Superior temporal gyrus (tissue), 1 donor: ENCODE measurements around the gene BHLHE40.

ENCODE experiments used
- DNase-seq: peaks from one replicate; pipeline ENCODE4 v3.0.0-alpha.2; 2016; ENCODE audit errors: extremely low spot score

BHLHE40 gene

DNA sequence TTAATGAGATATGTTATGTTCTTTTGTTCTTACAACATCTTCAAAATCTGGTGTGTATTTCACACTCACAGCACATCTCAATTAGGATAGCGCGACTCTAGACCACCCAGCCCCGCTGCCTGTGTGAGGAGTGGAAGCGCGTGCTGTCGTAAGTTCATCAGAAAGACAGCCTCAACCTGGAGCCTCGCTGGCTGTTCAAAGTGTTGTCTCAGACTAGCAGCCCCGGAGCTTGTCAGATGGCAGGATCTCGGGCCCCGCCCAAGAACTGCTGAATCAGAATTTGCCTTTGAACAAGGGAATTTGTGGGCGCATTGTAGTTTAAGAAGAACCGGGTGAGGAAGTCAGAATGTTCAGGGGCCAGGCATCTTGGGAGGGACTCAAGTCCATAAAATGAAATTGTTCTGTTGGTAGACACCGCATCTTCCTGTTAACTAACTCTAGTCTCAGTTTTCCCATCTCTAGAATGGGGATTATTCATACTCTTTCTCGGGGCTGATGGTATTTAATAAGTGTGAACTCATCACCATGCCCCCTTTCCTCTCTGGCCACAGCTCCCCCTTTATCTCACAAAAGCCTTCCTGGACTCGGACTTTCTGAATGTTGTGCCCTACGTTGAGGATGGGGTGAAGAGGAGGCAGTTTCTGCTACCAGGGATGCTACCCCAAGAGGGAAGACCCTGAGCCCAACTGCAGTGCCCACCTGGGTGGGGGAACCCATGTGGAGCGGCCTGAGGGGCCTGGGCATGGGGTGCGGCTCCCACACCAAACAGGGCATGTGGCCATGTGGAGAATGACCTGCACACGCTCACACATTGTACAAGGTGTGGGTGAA lies 40.4 kb downstream of the BHLHE40 start:
- no peak for DNase-seq

DNA sequence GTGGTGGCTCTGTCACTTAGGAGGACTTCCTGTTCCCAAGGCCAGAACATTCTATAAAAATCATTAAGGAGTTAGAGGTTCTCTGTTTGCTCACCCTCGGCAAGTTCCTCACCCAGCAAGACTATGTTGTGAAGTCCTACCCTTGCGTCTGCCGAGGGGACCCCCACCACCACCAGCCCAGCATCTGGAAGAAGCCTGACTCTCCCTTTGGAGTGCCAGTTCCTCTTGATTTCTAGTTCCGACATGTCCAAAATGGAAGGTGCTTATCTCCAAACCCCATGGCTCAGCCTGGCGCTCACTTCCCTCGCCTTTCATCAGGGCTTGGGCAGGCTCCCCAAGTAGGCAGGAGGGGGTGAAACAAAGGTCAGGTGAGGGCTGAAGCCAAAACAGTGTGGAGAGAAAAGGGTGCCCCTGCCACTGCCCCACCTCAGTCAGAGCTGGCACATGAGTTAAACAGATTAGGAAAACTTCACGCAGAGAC lies 41.0 kb downstream of the BHLHE40 start:
- DNase-seq: no peak

DNA sequence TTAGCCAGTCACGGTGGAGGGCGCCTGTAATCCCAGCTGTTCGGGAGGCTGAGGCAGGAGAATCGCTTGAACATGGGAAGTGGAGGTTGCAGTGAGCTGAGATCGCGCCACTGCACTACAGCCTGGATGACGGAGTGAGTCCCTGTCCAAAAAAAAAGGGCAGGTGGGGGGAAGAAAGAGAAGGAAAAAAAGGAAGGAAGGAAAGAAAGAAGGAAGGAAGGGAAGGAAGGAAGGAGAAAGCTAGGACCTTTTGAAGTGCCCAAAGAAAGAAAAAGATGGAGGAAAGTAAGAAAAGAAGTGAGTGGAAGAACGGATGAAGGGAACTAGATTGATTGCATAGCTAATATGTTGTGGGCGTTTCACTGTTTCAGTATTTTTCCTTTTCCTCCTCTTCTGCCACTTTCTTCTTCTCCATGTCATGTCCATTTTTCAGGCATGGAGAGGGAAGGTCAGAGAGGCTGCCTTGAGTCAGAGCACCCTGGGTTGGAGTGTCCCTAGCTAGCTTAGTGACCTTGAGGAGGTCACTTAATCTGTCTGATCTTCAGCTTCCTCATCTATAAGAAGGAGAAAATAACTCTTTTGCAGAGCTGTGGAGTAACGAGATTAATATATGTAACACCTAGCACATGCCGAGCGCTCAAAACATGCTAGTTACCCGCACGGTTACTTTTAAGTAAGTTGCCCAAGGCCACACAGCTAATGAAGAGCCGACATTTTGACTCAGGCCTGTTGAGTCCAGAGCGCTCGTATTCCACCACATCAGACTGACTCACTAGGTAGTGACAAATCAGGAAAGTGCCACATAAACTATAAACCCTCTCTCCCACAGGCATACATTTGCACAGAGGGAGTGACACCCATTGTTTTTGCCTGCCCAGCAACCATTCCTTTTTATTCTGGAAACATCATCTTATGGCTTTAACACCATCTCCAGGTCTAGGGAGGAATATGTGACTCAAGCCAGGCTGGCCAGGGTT lies 42.2 kb downstream of the BHLHE40 start:
- DNase-seq: no peak

DNA sequence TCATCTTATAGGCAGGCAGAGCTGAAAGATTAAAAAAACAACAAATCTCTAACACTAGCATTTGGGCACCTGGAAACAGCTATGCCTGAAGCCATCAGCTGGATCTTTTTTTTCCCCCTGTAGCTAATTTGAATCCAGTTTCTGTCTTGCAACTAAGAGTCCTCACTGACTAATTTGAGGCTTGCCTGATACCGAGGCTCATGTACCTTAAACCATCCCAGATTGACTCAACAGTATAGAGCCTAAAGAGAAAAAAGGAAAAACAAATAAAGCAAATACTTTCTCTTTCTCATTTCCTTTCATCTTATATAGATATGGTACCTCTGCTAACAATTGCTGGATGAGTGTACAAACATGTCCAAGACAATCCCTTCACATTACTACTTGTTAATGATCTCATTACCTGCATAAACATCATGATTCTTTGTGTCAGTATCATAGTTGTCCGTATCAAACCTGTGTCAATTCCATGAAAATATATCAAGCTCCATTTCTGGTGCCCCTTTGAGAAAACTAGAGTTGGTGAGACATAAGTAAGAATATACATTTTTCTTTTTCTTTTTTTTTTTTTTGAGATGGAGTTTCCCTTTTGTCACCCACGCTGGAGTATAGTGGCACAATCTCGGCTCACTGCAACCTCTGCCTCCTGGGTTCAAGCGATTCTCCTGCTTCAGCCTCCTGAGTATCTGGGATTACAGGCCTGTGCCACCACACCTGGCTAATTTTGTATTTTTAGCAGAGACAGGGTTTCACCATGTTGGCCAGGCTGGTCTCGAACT lies 43.1 kb downstream of the BHLHE40 start:
- DNase-seq: no peak

DNA sequence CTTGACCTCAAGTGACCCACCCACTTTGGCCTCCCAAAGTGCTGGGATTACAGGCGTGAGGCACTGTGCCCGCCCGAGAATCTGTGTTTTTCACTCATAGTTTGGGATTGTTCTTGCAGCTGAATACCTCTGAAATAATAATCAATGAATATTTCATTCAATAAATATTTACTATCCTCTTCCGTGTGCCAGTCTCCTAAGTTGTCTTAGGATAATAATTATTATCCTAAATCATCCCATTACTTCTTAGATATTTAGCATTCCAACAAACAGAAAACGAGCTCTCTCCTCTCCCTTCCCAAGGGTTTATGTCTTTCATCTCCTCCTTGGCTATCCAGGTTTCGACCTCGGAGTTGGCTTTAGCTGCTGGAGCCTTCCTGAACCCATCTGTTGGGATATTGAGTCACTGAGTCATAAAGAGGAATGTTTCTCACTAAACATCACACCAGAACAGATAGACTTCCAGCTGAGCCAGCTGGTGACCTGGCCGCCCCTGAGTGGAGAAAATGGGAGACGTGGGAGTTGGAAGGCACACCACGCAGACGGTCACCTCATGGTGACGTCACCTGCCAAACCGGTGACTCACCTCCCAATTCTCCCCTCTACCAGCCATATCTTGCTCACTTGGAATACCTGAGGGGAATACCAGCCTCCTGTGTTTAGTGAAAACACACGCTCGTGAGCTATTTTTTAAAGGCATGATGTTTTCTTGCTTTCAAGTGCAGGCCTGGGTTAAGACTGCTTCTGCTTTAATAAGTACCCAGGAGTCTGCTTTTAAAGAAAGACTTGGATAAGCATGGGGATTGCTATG lies 43.9 kb downstream of the BHLHE40 start:
- no peak for DNase-seq

DNA sequence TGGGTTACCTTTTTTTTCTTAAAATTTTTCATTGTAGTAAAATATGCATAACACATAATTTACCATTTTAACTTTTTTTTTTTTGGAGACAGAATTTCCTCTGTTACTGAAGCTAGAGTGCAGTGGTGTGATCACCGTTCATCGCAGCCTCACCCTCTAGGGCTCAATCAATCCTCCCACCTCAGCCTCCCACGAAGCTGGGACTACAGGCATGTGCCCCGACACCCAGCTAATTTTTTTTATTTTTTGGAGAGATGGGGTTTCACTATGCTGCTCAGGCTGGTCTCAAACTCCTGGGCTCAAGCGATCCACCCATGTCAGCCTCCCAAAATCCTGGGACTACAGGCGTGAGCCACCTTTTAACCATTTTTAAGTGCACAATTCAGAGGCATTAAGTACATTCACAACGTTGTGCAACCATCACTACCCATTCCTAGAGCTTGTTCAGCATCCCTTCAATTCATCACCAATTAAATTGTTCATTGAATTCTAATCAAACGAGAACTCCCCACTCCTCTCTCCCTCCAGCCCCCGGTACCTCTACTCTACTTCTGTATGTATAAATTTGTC lies 44.6 kb downstream of the BHLHE40 start:
- no peak for DNase-seq

DNA sequence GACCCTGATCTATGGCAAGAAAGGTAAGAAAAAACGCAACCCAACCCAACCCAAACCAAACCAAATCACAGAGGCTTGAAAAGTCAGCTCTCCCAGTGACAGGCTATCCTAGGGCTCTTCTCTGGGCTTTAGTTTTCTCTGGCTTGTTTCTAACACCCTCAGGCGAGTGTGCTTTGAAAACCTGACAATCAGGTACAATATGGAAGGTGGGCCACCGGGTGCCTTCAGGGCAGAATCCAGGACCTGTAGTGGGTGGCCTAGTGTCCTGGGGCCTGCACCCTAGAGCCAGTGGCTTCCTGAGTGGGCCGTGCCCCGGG lies 46.8 kb downstream of the BHLHE40 start:
- no peak for DNase-seq

DNA sequence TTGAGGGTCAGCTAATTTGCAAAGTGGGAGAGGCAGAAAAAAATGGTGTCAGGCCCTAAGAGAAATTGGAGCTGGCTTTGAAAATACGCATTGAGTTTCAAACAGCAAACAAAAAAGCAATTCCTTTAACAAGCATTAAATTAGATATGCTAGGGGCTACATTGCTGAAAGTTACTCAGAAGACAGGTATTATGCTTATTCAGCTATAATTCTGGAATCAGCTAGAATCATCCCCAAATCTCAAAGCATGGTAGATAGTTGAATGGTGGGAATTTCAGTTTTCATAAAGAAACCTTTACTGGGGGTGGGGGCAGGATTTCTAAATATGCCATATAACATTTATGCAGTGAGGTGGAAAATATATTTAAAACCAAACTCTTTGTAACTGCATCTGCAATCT lies 50.5 kb downstream of the BHLHE40 start:
- DNase-seq: no peak

DNA sequence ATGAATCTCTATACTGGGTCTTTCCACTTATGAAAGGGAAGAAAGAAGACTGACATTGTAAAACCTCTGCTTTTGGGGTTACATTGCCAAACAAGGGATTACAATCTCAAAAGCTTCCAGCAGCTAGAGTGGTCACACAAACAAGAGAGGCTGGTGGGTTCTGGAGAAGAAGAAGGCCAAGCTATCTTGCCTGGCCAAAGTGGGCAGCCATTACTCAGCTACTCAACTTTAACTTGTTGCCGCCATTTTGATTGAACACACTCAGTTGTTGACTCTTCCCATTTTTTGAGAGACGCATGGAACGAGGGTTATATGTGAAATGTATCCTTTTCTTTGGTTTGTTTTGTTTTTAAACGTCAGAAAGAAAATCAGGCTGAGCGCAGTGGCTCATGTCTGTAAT lies 50.9 kb downstream of the BHLHE40 start:
- DNase-seq: no peak

DNA sequence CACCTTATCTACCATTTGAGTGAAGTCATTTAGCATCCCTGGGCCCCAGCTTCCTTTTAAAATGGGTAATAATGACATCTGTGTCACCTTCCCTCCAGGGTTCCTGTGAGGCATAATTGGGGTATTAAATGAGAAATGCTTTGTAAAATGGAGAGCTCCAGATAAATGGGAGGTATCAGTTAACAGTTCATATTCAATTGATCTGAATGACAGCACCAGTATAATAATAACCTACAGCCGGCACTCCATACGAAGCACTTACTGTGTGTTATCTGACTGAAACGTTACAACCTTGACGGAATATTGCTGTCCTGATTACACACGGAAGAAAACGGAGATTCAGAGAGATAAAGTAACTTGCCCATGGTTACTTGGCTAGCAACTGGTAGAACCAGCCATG lies 53.6 kb downstream of the BHLHE40 start:
- no peak for DNase-seq
